Measurements from ENCODE around the gene SEMA6B.

DNA sequence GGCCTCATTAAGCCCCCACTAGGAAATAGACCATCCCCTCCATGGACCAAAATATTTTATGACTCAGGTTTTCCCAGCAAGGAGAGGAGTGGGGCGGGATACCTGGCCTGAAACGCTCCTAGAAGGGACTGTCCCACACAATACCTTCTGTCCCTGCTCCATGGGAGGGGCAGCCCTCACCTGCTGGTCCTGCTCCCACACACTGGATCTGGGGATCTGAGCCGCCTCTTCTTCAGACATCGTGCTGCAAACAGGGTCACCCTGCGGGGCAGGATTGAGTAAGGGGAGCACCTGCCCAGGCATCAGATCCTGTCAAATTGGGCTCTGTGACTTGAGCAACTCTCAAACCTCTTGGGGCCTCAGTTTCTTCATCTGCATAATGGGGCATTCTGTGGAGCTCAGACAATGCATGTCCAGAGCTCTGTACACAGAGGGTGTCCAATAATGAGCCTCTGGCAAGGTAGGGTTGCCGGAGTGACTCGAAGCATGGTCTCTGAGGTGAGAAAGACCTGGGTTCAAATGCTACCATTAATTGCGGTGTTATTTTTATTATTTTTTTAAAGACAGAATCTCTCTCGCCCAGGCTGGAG is 25.6 kb downstream of the SEMA6B start:
- TF ChIP-seq, protein P1, sequence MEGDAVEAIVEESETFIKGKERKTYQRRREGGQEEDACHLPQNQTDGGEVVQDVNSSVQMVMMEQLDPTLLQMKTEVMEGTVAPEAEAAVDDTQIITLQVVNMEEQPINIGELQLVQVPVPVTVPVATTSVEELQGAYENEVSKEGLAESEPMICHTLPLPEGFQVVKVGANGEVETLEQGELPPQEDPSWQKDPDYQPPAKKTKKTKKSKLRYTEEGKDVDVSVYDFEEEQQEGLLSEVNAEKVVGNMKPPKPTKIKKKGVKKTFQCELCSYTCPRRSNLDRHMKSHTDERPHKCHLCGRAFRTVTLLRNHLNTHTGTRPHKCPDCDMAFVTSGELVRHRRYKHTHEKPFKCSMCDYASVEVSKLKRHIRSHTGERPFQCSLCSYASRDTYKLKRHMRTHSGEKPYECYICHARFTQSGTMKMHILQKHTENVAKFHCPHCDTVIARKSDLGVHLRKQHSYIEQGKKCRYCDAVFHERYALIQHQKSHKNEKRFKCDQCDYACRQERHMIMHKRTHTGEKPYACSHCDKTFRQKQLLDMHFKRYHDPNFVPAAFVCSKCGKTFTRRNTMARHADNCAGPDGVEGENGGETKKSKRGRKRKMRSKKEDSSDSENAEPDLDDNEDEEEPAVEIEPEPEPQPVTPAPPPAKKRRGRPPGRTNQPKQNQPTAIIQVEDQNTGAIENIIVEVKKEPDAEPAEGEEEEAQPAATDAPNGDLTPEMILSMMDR (IDR thresholded peaks at IDR 0.05), result no peak
- TF ChIP-seq, protein P2, sequence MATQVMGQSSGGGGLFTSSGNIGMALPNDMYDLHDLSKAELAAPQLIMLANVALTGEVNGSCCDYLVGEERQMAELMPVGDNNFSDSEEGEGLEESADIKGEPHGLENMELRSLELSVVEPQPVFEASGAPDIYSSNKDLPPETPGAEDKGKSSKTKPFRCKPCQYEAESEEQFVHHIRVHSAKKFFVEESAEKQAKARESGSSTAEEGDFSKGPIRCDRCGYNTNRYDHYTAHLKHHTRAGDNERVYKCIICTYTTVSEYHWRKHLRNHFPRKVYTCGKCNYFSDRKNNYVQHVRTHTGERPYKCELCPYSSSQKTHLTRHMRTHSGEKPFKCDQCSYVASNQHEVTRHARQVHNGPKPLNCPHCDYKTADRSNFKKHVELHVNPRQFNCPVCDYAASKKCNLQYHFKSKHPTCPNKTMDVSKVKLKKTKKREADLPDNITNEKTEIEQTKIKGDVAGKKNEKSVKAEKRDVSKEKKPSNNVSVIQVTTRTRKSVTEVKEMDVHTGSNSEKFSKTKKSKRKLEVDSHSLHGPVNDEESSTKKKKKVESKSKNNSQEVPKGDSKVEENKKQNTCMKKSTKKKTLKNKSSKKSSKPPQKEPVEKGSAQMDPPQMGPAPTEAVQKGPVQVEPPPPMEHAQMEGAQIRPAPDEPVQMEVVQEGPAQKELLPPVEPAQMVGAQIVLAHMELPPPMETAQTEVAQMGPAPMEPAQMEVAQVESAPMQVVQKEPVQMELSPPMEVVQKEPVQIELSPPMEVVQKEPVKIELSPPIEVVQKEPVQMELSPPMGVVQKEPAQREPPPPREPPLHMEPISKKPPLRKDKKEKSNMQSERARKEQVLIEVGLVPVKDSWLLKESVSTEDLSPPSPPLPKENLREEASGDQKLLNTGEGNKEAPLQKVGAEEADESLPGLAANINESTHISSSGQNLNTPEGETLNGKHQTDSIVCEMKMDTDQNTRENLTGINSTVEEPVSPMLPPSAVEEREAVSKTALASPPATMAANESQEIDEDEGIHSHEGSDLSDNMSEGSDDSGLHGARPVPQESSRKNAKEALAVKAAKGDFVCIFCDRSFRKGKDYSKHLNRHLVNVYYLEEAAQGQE (IDR thresholded peaks at IDR 0.05; ENCODE audit: insufficient read depth in 1 of 2, low read depth in 2 of 2, low read length in 1 of 2), result no peak

Data from Panc1 (cell line).